Lung (tissue), 14 donors: ENCODE data around the gene TAF11L12. TPM values are rescaled to one million over a fixed set of nuclear protein-coding genes. Genes with fewer than 3 reads are reported as not detected.
"Not testable (repeated sequence)": the region's sequence is repeated elsewhere in the genome, so short reads cannot be mapped to it uniquely, and the experiment has no call there.

ENCODE experiments used
- ATAC-seq: fragments of 200-7000 bp; cut with Tn5 transposase; one replicate; pipeline ENCODE4 v1.9.1; 2020; ENCODE audit warnings: moderate number of reproducible peaks; ENCODE audit not compliant: insufficient read depth, low FRiP score
- DNase-seq, 3 donors: peaks; one replicate each; pipeline ENCODE4 v3.0.0-alpha.2; 2013 to 2017
- H3K27ac ChIP-seq, 2 donors: one replicate each; pipeline ENCODE4 v1.5.1; 2013; ENCODE audit warnings: mild to moderate bottlenecking in 2 of 2, moderate library complexity in 2 of 2, control low read depth in 1 of 2, inconsistent platforms in 1 of 2, low read depth in 1 of 2, low read length in 1 of 2
- H3K27me3 ChIP-seq, 3 donors: one replicate each; pipeline ENCODE4 v1.5.1; 2013; ENCODE audit warnings: low read length in 2 of 3; ENCODE audit not compliant: control insufficient read depth in 3 of 3, insufficient read depth in 3 of 3
- H3K36me3 ChIP-seq, 4 donors: one replicate each; pipeline ENCODE4 v1.5.1; 2013; ENCODE audit warnings: low read length in 4 of 4, mild to moderate bottlenecking in 1 of 4, moderate library complexity in 1 of 4; ENCODE audit not compliant: control insufficient read depth in 4 of 4, insufficient read depth in 4 of 4
- H3K4me1 ChIP-seq, 5 donors: one replicate each; pipeline ENCODE4 v1.5.1; 2013; ENCODE audit warnings: low read length in 5 of 5, mild to moderate bottlenecking in 2 of 5, moderate library complexity in 1 of 5; ENCODE audit not compliant: control insufficient read depth in 5 of 5, insufficient read depth in 5 of 5
- H3K4me3 ChIP-seq: one replicate; pipeline ENCODE4 v1.5.1; 2013; ENCODE audit warnings: mild to moderate bottlenecking, control low read depth, moderate library complexity
- H3K9ac ChIP-seq, 2 donors: one replicate each; pipeline ENCODE4 v1.5.1; 2013; ENCODE audit warnings: low read length in 2 of 2, control low read depth in 1 of 2; ENCODE audit not compliant: insufficient read depth in 1 of 2
- H3K9me3 ChIP-seq, 4 donors: one replicate each; pipeline ENCODE4 v1.5.1; 2013; ENCODE audit warnings: low read length in 3 of 4, mild to moderate bottlenecking in 1 of 4, moderate library complexity in 1 of 4; ENCODE audit not compliant: control insufficient read depth in 4 of 4, insufficient read depth in 3 of 4
- WGBS, 2 donors: extraction: QIAGEN DNeasy Blood & Tissue Kit; methylation state at CpG; one replicate each; pipeline ENCODE4 v1.1.7; 2013; 5-methylcytosine and 5-hydroxymethylcytosine counted together
- long read RNA-seq, 5 donors: transcript quantifications; one replicate each; lab custom pipeline, GENCODE V29; 2026
- polyA plus RNA-seq, 2 donors: library from polyadenylated mRNA; stranded (reverse); fragments of 200-250 nt; gene quantifications; one replicate each; pipeline ENCODE4 v1.2.1, GENCODE V29; 2013
- total RNA-seq, 2 donors: library from RNA; depleted of rRNA in 1 of 2; stranded (reverse); fragments of >200 nt in 1 of 2; gene quantifications; one replicate each; pipeline ENCODE4 v1.2.1, GENCODE V29; 2014 to 2021
- donor health status: Bipolar disorder and iron deficiency.
- donor health status: healthy.
- donor health status: DM: yes; HTN: yes; CAD: no.

TAF11L12 gene
- total RNA-seq (not detected), polyA plus RNA-seq (not detected)
- long read RNA-seq, donor 1: 0 reads
- long read RNA-seq, donor 2: 0 reads
- long read RNA-seq, donor 3: 0 reads
- long read RNA-seq, donor 4: 0 reads
- long read RNA-seq, donor 5: 0 reads

DNA sequence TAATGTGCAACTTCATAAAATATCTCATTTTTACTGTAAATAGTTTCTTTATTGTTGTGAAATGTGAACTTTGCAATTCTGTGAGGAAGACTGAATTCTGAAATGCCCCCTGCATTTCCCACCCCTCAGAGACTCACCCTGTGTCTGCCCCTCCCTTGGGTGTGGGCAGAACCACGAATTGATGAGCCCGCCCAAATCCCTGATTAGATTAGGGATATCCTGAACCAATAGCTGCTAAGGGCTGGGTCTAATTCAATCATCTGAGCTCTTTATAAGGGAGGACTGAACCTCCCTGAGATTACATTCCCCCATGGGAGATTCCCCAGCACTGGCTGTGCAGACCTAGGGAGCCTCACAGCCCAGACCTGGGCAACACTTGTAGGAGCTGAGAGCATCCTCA is at the start of gene TAF11L12:
Gene TAF11L12 (plus strand): TSS at position 301 of the 400 bp plus-strand sequence.
- H3K4me3 ChIP-seq, H3K27ac ChIP-seq, H3K36me3 ChIP-seq, H3K27me3 ChIP-seq, H3K4me1 ChIP-seq, ATAC-seq, H3K9ac ChIP-seq, H3K9me3 ChIP-seq, DNase-seq: not testable (repeated sequence)
- 76 to 83% methylated on average over 2 of the region's 2 CpGs for WGBS, 2 donors

DNA sequence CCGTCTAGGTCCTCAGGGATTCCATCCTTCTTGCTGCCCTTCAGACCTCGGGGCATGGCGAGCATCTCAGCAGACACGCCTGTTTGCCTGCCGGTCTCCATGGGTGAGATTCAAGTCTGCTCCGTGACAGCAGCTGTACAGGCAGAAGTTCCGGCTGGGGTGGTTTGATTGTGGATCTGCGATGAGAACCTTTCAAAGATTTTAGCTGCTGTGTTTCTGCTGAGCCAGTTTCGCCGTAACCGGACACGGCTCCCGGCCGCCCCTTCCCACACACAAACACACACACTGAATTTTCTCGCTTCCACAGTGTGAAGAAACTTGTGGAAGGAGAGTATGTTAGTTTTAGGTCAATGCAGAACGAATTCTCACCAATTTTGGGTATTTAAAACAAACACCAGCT is 24.5 kb upstream of the TAF11L12 start, which contains the start of gene TAF11L7:
Gene TAF11L7 (minus strand): TSS at position 101 of the 400 bp plus-strand sequence.
- not testable (repeated sequence) for H3K9ac ChIP-seq, H3K9me3 ChIP-seq, ATAC-seq, H3K4me3 ChIP-seq, DNase-seq, H3K36me3 ChIP-seq, H3K27ac ChIP-seq, H3K4me1 ChIP-seq, H3K27me3 ChIP-seq
- no CpG with 5 or more reads among the region's 16 CpGs for WGBS, 2 donors

DNA sequence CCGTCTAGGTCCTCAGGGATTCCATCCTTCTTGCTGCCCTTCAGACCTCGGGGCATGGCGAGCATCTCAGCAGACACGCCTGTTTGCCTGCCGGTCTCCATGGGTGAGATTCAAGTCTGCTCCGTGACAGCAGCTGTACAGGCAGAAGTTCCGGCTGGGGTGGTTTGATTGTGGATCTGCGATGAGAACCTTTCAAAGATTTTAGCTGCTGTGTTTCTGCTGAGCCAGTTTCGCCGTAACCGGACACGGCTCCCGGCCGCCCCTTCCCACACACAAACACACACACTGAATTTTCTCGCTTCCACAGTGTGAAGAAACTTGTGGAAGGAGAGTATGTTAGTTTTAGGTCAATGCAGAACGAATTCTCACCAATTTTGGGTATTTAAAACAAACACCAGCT is 19.3 kb upstream of the TAF11L12 start, which contains the start of gene TAF11L8:
Gene TAF11L8 (minus strand): TSS at position 101 of the 400 bp plus-strand sequence.
- not testable (repeated sequence) for H3K4me3 ChIP-seq, H3K9me3 ChIP-seq, H3K4me1 ChIP-seq, H3K27me3 ChIP-seq, DNase-seq, H3K9ac ChIP-seq, H3K27ac ChIP-seq, H3K36me3 ChIP-seq, ATAC-seq
- no CpG with 5 or more reads among the region's 16 CpGs for WGBS, 2 donors

DNA sequence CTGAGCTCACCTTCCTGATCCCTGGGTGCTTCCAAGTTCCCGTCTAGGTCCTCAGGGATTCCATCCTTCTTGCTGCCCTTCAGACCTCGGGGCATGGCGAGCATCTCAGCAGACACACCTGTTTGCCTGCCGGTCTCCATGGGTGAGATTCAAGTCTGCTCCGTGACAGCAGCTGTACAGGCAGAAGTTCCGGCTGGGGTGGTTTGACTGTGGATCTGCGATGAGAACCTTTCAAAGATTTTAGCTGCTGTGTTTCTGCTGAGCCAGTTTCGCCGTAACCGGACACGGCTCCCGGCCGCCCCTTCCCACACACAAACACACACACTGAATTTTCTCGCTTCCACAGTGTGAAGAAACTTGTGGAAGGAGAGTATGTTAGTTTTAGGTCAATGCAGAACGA is 15.9 kb upstream of the TAF11L12 start, which contains the start of gene TAF11L9:
Gene TAF11L9 (minus strand): TSS at position 140 of the 400 bp plus-strand sequence.
- H3K9ac ChIP-seq, H3K4me3 ChIP-seq, H3K36me3 ChIP-seq, DNase-seq, H3K27ac ChIP-seq, H3K4me1 ChIP-seq, H3K27me3 ChIP-seq, H3K9me3 ChIP-seq, ATAC-seq: not testable (repeated sequence)
- 92 to 100% methylated on average over 3 to 10 of the region's 15 CpGs for WGBS, 2 donors

DNA sequence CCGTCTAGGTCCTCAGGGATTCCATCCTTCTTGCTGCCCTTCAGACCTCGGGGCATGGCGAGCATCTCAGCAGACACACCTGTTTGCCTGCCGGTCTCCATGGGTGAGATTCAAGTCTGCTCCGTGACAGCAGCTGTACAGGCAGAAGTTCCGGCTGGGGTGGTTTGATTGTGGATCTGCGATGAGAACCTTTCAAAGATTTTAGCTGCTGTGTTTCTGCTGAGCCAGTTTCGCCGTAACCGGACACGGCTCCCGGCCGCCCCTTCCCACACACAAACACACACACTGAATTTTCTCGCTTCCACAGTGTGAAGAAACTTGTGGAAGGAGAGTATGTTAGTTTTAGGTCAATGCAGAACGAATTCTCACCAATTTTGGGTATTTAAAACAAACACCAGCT is 12.5 kb upstream of the TAF11L12 start, which contains the start of gene TAF11L10:
Gene TAF11L10 (minus strand): TSS at position 101 of the 400 bp plus-strand sequence.
- H3K4me1 ChIP-seq, H3K27ac ChIP-seq, ATAC-seq, H3K27me3 ChIP-seq, DNase-seq, H3K9me3 ChIP-seq, H3K36me3 ChIP-seq, H3K4me3 ChIP-seq, H3K9ac ChIP-seq: not testable (repeated sequence)
- WGBS, 2 donors: no CpG with 5 or more reads among the region's 15 CpGs

DNA sequence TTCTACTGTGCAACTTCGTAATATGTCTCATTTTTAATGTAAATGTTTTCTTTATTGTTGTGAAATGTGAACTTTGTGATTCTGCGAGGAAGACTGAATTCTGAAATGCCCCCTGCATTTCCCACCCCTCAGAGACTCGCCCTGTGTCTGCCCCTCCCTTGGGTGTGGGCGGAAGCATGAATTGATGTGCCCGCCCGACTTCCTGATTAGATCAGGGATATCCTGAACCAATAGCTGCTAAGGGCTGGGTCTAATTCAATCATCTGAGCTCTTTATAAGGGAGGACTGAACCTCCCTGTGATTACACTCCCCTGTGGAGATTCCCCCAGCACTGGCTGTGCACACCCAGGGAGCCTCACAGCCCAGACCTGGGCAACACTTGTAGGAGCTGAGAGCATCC is 6.3 kb upstream of the TAF11L12 start, which contains the start of gene TAF11L11:
Gene TAF11L11 (plus strand): TSS at position 304 of the 400 bp plus-strand sequence.
- not testable (repeated sequence) for H3K9ac ChIP-seq, H3K4me1 ChIP-seq, H3K27me3 ChIP-seq, H3K27ac ChIP-seq, DNase-seq, ATAC-seq, H3K4me3 ChIP-seq, H3K9me3 ChIP-seq, H3K36me3 ChIP-seq
- WGBS, 2 donors: 70 to 73% methylated on average over 6 of the region's 6 CpGs
